HepG2 (cell line): ENCODE results near the gene KANSL1. TPM values are rescaled to one million over a fixed set of nuclear protein-coding genes. Genes with fewer than 3 reads are reported as not detected.

ENCODE experiments used
- EEA1 ChIP-seq: sonication (generic); formaldehyde crosslinking; IDR thresholded peaks from 2 replicates; pipeline ENCODE4 v1.5.1; 2020; ENCODE audit warnings: mild to moderate bottlenecking, missing genetic modification reagents, borderline replicate concordance
- FOXK2 ChIP-seq: fragments of 450-650 bp; IDR thresholded peaks from 2 replicates; pipeline ENCODE4 v1.6.1; 2016
- GTF3A ChIP-seq: sonication (generic); formaldehyde crosslinking; conservative IDR thresholded peaks from 2 replicates; pipeline ENCODE4 v1.4.0; 2020; ENCODE audit warnings: mild to moderate bottlenecking, missing genetic modification reagents
- MAFK ChIP-seq, 2 experiments: IDR thresholded peaks in 1 of 2; conservative IDR thresholded peaks in 1 of 2; 2 replicates each; pipeline ENCODE4 v1.6.1; 2011; ENCODE audit warnings: improper control_type of control experiment in 2 of 2, low read length in 2 of 2
- ZNF33A ChIP-seq: sonication (generic); formaldehyde crosslinking; IDR thresholded peaks from 2 replicates; pipeline ENCODE4 v1.5.1; 2020; ENCODE audit warnings: missing genetic modification reagents, mild to moderate bottlenecking, moderate library complexity, borderline replicate concordance
- ZNF598 ChIP-seq: sonication (generic); formaldehyde crosslinking; IDR thresholded peaks from 2 replicates; pipeline ENCODE4 v1.5.1; 2020; ENCODE audit warnings: mild to moderate bottlenecking, missing genetic modification reagents, borderline replicate concordance
- ZNF713 ChIP-seq: sonication (generic); formaldehyde crosslinking; IDR thresholded peaks from 2 replicates; pipeline ENCODE4 v1.4.0; 2020; ENCODE audit warnings: mild to moderate bottlenecking, missing genetic modification reagents
- polyA plus RNA-seq, 8 experiments: library from polyadenylated mRNA; depleted of rRNA in 3 of 8; stranded (reverse) in 7 of 8; unstranded in 1 of 8; fragments of >200 nt; fragmentation: Illumina TruSeq in 4 of 8; extraction: Trizol in 4 of 8; gene quantifications; 2 replicates each; pipeline versions ENCODE4 v1.2.1 to v1.2.3, GENCODE V29; 2011 to 2016; ENCODE audit warnings: low read depth in 4 of 8, missing spikeins in 1 of 8, mixed read lengths in 1 of 8; ENCODE audit not compliant: insufficient read depth in 1 of 8
- total RNA-seq, 5 experiments: library from RNA; depleted of rRNA; stranded (reverse); fragments of >200 nt; fragmentation: Illumina TruSeq; extraction: Trizol; gene quantifications; 2 replicates each; pipeline ENCODE4 v1.2.3, GENCODE V29; 2016; ENCODE audit warnings: low read depth in 1 of 5
- TF ChIP-seq, protein P1 (sequence below): sonication (generic); formaldehyde crosslinking; IDR thresholded peaks from 2 replicates; pipeline ENCODE4 v1.8.1; 2022; ENCODE audit warnings: low read depth, mild to moderate bottlenecking, missing genetic modification reagents
- TF ChIP-seq, protein P2 (sequence below), 2 experiments: sonication (generic) in 1 of 2; formaldehyde crosslinking in 1 of 2; IDR thresholded peaks; 2 replicates each; pipeline versions ENCODE4 v1.6.1 to v1.9.0; 2014 to 2022; ENCODE audit warnings: antibody characterized with exemption in 1 of 2, borderline replicate concordance in 1 of 2, inconsistent platforms in 1 of 2, low read depth in 1 of 2, missing genetic modification reagents in 1 of 2

KANSL1 gene
- total and polyA plus RNA-seq, 2 of the 13 experiments (the other 11 are each of a cell fraction or from before 2014, with no cell fraction given) = 24.0 to 59.6 TPM

DNA sequence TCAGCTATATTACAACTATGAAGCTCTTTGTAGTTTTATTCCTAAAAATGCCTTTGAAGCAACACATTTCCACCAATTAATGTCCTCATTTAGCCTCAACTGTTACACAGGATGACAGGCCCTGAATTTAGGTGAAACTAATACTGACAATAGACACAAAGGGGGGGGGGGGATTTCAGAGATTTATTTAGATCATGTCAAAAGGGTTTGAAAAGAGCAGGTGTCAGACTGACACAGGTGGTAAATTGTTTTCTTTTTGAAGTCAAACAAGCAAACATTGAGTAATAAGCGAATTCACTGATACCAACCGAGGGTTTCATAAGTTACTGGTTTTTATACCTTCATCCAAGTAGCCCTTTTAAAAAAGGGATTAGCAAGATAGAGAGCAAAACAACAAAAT is 40.8 kb downstream of the KANSL1 start (continued):
- TF ChIP-seq, protein P1, sequence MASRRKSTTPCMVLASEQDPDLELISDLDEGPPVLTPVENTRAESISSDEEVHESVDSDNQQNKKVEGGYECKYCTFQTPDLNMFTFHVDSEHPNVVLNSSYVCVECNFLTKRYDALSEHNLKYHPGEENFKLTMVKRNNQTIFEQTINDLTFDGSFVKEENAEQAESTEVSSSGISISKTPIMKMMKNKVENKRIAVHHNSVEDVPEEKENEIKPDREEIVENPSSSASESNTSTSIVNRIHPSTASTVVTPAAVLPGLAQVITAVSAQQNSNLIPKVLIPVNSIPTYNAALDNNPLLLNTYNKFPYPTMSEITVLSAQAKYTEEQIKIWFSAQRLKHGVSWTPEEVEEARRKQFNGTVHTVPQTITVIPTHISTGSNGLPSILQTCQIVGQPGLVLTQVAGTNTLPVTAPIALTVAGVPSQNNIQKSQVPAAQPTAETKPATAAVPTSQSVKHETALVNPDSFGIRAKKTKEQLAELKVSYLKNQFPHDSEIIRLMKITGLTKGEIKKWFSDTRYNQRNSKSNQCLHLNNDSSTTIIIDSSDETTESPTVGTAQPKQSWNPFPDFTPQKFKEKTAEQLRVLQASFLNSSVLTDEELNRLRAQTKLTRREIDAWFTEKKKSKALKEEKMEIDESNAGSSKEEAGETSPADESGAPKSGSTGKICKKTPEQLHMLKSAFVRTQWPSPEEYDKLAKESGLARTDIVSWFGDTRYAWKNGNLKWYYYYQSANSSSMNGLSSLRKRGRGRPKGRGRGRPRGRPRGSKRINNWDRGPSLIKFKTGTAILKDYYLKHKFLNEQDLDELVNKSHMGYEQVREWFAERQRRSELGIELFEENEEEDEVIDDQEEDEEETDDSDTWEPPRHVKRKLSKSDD = no peak
- TF ChIP-seq MAFK (conservative IDR thresholded peaks at IDR 0.05 in 1 of 2, IDR thresholded peaks at IDR 0.05 in 1 of 2; ENCODE audit: low read length in 2 of 2) = no peak
- no peak for TF ChIP-seq EEA1 (CRISPR knock-in tag)
- no peak for TF ChIP-seq ZNF713
- TF ChIP-seq, protein P2, sequence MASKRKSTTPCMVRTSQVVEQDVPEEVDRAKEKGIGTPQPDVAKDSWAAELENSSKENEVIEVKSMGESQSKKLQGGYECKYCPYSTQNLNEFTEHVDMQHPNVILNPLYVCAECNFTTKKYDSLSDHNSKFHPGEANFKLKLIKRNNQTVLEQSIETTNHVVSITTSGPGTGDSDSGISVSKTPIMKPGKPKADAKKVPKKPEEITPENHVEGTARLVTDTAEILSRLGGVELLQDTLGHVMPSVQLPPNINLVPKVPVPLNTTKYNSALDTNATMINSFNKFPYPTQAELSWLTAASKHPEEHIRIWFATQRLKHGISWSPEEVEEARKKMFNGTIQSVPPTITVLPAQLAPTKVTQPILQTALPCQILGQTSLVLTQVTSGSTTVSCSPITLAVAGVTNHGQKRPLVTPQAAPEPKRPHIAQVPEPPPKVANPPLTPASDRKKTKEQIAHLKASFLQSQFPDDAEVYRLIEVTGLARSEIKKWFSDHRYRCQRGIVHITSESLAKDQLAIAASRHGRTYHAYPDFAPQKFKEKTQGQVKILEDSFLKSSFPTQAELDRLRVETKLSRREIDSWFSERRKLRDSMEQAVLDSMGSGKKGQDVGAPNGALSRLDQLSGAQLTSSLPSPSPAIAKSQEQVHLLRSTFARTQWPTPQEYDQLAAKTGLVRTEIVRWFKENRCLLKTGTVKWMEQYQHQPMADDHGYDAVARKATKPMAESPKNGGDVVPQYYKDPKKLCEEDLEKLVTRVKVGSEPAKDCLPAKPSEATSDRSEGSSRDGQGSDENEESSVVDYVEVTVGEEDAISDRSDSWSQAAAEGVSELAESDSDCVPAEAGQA (IDR thresholded peaks at IDR 0.05; ENCODE audit: low read depth) = no peak
- TF ChIP-seq, protein P2 (CRISPR knock-in tag; IDR thresholded peaks at IDR 0.05; ENCODE audit: borderline replicate concordance) = no peak
- no peak for TF ChIP-seq FOXK2
- no peak for TF ChIP-seq GTF3A
- no peak for TF ChIP-seq ZNF33A (CRISPR knock-in tag)
- TF ChIP-seq ZNF598 (CRISPR knock-in tag) = no peak
